GM21723 (cell line): Measurements from ENCODE around the gene CXorf65.

Source experiments
- ATAC-seq: cut with Tn5 transposase; IDR thresholded peaks from one replicate; pipeline ENCODE4 v1.9.1; 2021; ENCODE audit warnings: mild to moderate bottlenecking, moderate library complexity; ENCODE audit not compliant: unreplicated experiment

The CXorf65 gene

DNA sequence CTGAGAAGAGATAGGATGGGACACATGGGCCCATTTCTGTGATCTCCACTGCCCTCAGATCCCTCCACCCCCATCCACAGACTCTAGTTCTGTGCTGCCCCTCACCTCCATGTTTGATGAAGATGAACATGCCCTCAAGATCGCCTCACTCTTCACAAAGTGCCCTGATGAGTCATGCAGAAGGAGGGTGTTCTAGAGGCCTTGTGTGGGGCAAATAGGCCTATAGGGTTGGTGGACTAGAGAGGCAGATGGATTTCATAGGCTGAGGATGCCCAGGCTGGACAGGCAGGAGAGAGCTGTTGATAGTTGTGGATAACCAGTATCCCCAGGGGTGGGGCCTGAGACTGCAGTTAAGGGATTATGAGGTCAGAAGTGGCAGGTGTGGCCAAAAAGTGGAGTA, at the start of gene CXorf65:
CXorf65 (minus strand) TSS at position 314 of the 400 bp plus-strand sequence; CDS start at position 130, 184 bp downstream.
- ATAC-seq = no peak

DNA sequence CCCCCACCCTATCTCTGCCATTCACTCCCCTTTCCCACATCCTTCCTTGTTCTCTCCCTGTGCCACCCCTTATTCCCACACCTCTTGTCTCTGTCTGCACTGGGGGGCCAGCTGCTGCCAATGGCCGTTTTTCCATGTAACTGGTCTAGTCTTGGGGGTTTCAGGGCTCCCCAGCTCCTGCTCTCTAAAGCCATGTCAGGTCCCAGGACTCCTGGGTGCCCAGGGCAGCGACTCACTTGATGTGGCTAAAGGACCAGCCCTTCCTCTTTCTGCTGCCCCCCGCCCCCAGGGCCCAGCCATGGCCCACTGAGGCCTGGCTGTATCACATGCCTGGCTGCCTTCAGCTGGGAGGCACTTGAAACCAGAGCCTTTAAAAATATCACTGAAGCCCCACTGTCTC, 48.1 kb upstream of the CXorf65 start:
- no peak for ATAC-seq

DNA sequence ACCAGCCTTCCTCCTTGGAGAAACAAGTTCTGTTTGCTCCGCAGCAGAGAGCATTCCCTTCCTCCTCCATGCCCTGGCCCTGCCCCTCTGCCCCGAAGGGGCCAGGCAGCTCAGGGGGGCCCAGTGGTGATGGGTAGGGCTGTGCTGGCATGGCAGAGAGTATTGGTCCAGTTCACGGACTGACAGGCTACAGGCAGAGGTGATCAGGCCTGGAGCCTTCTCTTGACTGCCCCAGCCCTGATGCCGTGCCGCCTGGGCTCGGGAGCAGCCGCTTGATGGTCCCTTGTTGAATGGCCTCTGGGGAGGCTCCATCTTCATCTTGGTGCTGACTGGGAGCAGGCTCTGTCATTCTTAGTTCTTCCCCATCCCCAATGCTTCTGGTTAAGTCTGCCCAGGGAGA, 47.7 kb upstream of the CXorf65 start:
- ATAC-seq = no peak

DNA sequence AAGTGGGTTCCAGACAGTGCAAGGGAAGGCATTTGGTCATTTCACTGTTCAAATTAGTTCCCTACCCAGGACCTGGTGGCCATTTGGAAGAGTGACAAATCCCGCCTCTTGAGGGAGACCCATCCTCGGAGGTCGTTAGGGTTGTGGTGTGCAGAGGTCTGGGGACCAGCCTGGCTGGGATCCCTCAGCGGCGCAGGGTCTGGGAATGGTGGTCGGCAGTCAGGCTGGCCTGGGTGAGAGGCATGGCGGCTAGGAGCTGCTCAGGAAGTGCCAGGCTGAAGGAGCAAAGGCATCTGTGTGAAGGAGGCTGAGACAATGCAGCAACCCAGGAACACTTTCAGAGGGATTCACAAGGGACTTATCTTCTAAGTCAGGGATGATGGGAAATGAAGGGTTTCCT, 44.8 kb upstream of the CXorf65 start:
- no peak for ATAC-seq

DNA sequence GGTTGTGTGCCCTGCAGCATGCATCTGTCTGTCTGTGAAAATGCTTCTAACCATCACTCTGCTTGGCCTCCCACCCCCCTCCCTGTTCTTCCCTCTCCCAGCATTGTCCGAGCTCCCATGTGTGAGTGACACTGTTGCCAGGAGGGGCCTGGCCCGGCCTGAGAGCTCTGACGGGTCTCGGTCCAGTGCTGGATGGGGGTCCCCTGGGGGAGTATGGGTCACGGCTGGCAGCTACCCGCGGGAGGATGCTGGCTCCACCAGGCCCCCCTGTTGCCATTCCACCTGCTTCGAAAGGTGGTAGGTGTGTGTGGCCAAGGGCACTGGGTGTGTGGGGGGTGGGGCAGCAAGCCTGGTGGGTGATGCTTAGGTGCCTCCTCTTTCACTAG, 41.7 kb upstream of the CXorf65 start:
- no peak for ATAC-seq

DNA sequence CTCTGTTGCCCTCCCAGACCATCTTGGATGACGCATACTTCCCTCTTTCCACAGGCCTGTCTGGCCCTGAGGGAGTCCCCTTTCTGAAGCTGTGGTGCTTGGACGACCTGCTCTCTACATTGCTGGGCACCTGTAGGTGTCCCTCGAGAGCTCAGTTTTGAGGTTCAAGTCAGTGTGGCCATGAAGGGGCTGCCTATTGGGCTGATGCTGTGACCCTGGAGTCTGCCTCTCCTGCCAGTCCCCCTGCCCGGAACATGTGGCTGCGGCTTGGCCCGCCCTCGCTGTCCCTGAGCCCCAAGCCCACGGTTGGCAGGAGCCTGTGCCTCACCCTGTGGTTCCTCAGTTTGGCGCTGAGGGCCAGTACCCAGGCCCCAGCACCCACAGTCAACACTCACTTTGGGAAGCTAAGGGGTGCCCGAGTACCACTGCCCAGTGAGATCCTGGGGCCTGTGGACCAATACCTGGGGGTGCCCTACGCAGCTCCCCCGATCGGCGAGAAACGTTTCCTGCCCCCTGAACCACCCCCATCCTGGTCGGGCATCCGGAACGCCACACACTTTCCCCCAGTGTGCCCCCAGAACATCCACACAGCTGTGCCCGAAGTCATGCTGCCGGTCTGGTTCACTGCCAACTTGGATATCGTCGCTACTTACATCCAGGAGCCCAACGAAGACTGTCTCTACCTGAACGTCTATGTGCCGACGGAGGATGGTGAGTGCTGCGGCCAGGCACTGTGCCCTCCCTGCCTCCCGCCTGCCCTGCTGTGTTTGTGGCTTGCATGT, 41.1 kb upstream of the CXorf65 start:
- no peak for ATAC-seq

DNA sequence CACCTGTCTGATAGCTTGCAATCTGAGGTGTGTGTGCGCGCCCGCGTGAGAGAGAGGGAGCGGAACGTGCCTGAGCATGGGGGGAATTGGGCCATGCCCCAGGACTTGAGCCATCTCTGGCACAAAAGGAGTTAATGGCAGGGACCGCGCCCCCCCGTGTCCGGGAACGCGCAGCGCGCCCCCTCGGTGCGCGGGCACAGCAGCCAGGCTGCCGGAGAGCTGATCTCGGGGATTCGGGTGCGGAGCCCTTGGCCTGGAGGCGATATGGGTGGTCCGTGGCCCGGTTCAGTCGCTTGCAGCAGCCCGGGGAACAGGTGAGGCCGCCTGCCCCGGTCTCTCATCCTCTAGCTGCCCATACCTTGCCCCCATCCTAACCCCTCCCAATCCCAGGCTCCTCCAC, 38.1 kb upstream of the CXorf65 start, which contains the start of gene NLGN3:
NLGN3 (plus strand) TSS at position 191 of the 400 bp plus-strand sequence. CDS start 2,909 bp downstream, outside the sequence.
- ATAC-seq = no peak

DNA sequence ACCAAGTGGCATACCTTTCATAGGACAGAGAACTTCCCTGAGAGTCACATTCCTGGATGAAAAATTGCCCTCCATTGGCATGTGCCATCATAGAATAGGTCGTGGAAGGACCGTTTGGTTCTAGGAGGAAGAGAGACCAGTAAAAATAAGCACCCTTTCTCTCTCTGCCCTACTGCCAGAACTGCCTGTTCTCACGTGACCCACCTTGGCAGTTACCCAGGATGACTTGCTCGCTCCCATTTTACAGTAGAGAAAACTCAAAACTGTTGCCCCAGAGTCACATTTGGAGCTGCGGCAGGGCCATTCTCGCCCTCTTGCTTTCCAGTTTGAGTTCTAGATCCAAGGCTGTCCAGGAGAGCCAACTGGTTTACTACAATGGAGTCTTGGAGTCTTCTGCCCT, 37.0 kb upstream of the CXorf65 start:
- ATAC-seq = no peak

DNA sequence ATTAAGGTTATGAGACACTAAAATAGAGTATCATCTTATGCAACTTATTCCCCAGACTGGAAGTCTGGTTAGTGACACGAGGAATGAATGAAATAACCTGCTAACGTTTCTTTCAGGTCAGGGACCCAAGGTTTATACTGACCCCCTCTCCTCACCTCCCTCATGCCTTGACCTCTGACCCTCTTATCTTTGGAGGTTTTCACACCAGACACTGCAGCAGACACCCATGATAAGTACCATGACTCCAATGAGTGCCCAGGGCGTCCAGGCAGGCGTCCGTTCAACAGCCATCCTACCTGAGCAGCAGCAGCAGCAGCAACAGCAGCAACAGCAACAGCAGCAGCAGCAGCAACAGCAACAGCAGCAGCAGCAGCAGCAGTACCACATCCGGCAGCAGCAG, 33.9 kb upstream of the CXorf65 start:
- ATAC-seq = no peak

DNA sequence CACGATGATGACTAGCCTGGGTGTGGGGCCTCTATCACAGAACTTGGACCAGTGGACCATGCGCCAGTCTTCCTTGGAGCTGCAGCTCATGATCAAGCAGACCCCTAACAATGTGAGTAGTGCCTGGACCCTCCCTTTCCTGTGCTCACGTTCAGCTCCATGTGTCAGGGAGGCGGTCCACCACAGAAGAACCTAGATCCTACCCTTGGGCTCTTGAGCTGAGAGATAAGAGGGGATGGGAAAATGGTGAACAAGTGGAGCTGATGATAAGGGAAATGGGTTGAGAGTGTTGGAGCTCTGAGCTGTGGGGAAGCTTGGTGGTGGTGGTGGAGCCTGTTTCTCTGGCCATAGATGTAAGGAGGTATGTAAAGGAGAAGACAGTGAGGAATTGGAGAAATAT, 25.0 kb upstream of the CXorf65 start:
- ATAC-seq = no peak

DNA sequence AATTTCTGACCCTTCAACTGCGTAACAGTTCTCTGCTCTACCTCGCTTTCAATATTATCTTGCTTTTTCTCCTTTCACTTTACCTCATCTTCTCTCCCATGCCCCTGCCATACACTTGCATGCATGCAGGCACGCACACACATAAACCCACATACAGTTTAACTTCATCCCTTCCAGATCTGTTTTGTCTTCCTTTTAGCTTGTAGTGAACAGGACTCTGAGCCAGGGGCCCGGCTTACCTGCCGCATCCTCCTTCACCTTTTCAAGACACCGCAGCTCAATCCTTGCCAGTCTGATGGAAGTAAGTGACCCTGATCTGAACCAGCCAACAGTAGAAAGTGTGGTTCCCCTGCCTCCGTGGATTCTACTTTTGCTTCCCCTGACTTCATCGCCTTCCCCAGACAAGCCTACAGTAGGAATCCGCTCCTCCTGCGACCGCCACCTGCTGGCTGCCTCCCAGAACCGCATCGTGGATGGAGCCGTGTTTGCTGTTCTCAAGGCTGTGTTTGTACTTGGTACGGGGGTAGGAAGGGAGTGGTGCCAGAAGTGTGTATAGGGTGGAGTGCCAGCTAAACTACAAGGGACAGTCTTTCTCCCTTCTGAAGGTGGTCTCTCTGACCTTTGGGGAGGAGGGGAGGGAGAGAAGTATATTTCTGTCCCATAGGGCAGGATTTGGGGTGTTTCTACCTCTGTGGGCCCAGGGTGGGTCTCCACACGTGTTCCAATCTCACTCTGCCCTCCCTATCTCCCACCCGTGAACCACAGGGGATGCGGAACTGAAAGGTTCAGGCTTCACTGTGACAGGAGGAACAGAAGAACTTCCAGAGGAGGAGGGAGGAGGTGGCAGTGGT, 22.6 kb upstream of the CXorf65 start:
- peak; percentile 86 for ATAC-seq

DNA sequence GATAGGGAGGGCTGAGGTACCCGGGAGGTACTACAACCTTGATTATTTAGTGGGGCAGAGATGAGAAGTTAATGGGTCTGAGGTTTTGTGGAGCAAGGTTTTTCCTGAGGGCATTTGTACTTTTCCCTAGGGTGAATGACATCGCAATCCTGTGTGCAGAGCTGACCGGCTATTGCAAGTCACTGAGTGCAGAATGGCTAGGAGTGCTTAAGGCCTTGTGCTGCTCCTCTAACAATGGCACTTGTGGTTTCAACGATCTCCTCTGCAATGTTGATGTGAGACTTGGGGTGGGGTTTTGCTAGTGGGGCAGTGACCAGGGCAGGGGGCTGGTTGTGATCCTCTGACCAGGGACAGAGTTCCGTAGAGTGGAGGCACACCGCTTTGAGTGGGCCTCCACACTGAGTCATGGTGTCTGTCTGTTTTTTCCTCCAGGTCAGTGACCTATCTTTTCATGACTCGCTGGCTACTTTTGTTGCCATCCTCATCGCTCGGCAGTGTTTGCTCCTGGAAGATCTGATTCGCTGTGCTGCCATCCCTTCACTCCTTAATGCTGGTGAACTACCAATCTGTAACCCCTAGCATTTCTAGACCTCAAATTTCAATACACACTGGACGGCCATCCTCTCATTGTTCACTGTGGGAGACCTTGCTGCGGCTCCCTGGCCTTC, 21.8 kb upstream of the CXorf65 start:
- ATAC-seq = no peak

DNA sequence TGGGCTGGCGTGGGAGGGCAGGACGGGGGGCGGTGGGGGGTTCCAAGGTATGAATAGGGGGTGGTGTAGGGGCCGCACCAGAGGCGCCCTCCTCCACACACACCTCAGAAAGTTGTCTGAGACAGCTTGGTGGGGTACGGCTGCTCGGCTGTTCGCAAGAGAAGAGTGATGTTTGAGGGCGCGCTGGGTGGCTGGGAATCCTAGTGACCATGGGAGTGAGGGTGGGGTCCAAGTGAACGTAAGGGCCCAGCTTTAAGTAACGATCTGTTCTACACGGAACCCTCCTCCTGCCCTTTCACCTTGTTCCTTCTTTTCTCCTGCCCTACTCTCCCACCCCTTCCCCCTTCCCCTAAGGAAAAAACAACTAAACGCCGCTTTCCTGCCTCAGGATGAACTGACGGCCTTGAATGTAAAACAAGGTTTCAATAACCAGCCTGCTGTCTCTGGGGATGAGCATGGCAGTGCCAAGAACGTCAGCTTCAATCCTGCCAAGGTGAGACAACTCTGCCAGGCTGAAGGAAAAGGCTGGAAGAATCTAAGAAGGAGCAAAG, 12.5 kb upstream of the CXorf65 start:
- ATAC-seq = no peak

DNA sequence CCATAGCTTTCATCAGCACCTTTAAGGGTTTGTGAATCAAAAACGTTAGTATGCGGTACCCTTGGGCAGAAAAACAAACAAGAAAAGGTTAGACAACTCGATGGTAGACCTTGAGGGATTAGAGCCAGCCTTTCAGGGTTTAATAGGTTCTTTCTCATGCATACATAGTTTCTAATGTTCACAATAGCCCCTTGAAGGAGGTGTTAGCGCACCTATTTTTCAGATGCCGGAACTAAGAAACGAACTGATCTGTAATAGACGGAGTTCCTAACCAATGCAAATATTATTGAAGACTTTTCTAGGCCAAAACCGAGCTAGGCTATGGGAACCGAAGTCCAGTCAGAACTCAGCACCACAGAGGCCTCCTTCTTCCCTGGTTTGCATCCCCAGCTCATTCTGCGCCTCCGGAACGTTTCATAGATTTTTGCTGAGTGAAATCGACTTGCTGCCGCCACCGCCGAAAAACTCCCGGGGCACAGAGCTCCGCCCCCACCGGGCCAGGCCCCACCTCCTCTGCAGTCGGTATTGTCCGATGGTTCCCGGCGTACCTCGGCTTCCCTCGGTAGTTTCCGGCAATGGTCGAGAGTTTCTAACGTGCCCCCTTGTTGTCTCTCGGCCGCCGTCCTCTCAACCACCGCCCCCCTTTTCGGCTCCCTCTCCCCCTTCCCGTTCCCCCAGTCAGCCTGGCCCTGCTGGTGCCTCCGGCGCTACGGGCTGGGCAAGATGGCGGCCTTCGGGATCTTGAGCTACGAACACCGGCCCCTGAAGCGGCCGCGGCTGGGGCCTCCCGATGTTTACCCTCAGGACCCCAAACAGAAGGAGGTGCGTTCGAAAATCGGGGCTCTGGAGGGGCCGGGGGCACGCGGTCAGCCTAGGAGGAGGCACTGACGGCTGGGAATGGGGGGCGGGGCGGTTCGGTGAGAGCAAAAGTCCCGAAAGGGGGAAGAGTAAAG, 11.8 kb upstream of the CXorf65 start, which contains the start of gene MED12:
MED12 (plus strand) TSS at position 565 of the 953 bp plus-strand sequence; CDS start at position 724, 159 bp downstream.
- ATAC-seq = peak; percentile 91

DNA sequence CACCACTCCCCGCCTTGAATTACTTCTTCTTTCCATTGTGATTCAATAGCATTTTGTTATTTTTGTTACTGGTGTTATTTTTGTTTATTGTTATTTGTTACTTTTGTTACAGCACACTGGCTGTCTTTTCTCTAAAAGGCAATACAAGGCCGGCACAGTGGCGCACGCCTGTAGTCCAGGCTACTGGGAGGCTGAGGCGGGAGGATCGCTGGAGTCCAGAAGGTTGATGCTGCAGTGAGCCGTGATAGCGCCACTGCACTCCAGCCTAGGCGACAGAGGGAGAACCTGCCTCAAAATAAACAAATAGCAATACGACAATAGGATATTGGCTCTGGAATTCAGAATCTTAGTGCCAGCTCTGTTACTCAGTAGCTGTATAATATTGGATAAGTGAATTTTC, 10.8 kb upstream of the CXorf65 start:
- ATAC-seq = no peak

DNA sequence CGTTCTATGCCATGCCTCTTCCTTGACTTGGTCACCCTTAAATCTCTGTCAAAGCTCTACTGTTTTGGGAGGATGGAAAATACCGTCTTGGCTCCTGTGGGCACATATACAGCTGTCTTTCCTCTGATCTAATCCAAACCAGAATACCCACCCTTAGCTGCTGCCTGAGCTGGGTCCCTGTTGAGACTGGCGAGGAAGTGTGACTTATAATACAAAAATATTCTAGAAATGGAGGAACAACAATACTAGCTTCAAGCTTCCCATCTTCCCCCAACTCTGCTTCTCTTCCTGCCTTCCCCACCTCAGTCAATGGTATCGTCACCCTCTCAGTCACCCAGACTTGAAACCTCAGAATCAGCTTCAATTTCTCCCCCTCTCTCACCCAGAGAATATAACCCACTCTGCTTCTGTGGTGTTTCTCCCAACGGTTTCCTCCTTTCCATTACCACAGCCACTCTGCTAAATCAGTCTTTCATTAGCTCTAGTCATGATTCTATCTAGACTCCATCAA, 5.4 kb upstream of the CXorf65 start:
- ATAC-seq = peak; percentile 29

DNA sequence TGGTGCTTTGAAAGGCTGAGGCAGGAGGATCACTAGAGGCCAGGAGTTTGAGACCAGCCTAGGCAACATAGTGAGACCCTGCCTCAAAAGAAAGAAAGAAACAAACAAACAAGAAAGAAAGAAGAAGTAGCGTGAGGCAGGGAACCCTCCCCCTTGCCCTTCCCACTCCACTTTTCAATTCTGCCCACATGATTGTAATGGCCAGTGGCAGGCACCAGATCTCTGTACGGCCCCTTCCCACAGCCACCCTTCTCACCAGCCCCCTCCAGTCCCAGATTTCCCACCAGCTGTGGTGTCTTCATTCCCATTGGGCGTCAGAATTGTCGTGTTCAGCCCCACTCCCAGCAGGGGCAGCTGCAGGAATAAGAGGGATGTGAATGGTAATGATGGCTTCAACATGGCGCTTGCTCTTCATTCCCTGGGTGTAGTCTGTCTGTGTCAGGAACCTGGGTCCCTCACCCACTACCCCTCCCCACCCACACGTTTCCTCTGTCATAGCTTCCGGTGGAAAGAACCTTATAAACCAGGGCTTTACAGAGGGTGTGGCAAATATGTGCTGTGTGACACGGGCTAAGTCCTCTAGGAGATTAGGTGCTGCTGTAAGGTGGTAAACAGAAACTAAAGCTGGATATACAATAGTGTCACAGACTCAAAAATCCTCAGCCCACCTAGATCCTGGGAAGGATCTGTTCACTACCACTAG, 4.8 kb upstream of the CXorf65 start, which contains the start of gene IL2RG:
IL2RG (minus strand) TSS at position 437 of the 703 bp plus-strand sequence; CDS start at position 399, 38 bp downstream.
- peak; percentile 89 for ATAC-seq

DNA sequence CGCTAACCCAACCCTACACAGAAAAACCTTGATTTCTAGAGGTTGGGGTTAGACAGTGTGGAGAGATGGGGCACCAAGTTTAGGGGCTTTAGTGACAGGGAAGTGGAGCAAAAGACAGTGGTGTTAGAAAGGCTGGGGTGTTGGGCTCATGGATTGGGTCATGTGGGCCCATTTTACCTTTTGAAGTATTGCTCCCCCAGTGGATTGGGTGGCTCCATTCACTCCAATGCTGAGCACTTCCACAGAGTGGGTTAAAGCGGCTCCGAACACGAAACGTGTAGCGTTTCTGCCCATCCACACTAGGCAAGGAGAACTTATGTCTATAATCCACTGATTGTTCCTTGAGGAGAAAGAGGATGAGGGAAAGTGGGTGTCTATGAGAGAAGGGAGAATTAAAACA, 2.5 kb upstream of the CXorf65 start:
- no peak for ATAC-seq
